GM18520 (cell line): ENCODE data around the gene BOLA1.
"Not testable (repeated sequence)": the region's sequence is repeated elsewhere in the genome, so short reads cannot be mapped to it uniquely, and the experiment has no call there.

Source experiments
- ATAC-seq: cut with Tn5 transposase; IDR thresholded peaks from one replicate; pipeline ENCODE4 v1.9.1; 2021; ENCODE audit not compliant: unreplicated experiment

Gene BOLA1

GRCh38 chr1:149899460-149900284 is at the start of gene BOLA1:
Gene BOLA1, plus strand, starts transcription at chr1:149899568. Its CDS starts 492 bp downstream, at chr1:149900060.
- ATAC-seq, result peak; percentile 85

- no peak for ATAC-seq
Observed at GRCh38 chr1:149849947-149850360, 49.4 kb upstream of the BOLA1 start.

GRCh38 chr1:149850732-149851345 is 48.5 kb upstream of the BOLA1 start:
- peak; percentile 47 for ATAC-seq

GRCh38 chr1:149851585-149852213 is 47.7 kb upstream of the BOLA1 start:
- peak; percentile 14 for ATAC-seq

GRCh38 chr1:149852263-149852662 is 47.1 kb upstream of the BOLA1 start:
- ATAC-seq, result peak; percentile 16

- peak; percentile 3 for ATAC-seq
Observed at GRCh38 chr1:149860271-149860670, 39.1 kb upstream of the BOLA1 start.

GRCh38 chr1:149860684-149861496 is 38.5 kb upstream of the BOLA1 start:
- ATAC-seq, result peak; percentile 60

- ATAC-seq, result peak; percentile 0
Observed at GRCh38 chr1:149861497-149862054, 37.8 kb upstream of the BOLA1 start.

- not testable (repeated sequence) for ATAC-seq
Observed at GRCh38 chr1:149866887-149867286, 32.5 kb upstream of the BOLA1 start.

- ATAC-seq, result not testable (repeated sequence)
Observed at GRCh38 chr1:149873060-149873459, 26.3 kb upstream of the BOLA1 start.

GRCh38 chr1:149877211-149877946 is 22.0 kb upstream of the BOLA1 start:
- no peak for ATAC-seq

- ATAC-seq, result no peak
Observed at GRCh38 chr1:149879556-149879955, 19.8 kb upstream of the BOLA1 start.

- no peak for ATAC-seq
Observed at GRCh38 chr1:149881876-149882275, 17.5 kb upstream of the BOLA1 start.

GRCh38 chr1:149883598-149884247 is 15.6 kb upstream of the BOLA1 start:
- no peak for ATAC-seq

GRCh38 chr1:149884433-149885338 is 14.7 kb upstream of the BOLA1 start:
- ATAC-seq, result no peak

- ATAC-seq, result no peak
Observed at GRCh38 chr1:149885339-149886120, 13.8 kb upstream of the BOLA1 start.

GRCh38 chr1:149886121-149886395 is 13.3 kb upstream of the BOLA1 start:
- not testable (repeated sequence) for ATAC-seq
